ENCODE results near the gene KDM8. TPM values are rescaled to one million over a fixed set of nuclear protein-coding genes. Genes with fewer than 3 reads are reported as not detected.
A peak's percentile ranks its signal among the peaks of the same experiment; 100 is the strongest.

Gene KDM8
- total and polyA plus RNA-seq, 2 experiments from 2014 or later = 5.1 to 5.7 TPM

DNA sequence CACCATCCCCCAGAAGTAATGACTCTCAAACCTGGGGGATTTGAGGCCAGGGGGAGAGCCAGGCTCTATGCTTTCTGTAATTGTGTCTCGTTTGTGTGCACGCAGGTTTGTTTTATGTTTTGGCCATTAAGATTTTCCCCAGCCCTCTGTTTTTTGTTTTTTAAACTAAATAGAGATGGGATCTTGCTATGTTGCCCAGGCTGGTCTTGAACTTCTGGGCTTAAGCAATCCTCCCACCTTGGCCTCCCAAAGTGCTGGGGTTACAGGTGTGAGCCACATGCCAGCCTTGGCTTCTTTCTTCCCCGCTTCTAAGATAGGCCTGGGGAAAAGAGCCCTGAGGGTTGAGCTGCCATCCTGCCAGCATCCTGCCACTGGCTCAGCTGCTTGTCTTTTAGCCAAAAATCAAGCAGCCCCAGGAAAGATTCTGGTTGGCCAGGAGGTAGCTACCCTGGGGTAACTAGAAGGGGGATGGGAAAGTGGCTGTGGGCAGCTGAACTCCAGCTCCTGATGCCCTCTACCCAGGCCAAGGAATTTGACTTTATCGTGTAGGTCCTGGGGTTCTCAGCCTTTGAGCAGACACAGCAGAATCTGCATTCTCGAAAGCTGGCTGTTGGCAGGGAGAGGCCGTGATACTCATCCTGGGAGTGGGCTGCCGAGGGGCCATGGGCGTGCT is 18.4 kb downstream of the KDM8 start:
- TF ChIP-seq STAT1 (IDR thresholded peaks at IDR 0.05; ENCODE audit: unreplicated experiment) (no peak), ZNF114 (CRISPR knock-in tag; IDR thresholded peaks at IDR 0.05) (no peak), CREB1 (CRISPR knock-in tag; IDR thresholded peaks at IDR 0.05; ENCODE audit: low read depth) (no peak), NANOG (IDR thresholded peaks at IDR 0.05; ENCODE audit: borderline replicate concordance) (no peak)
- TF ChIP-seq, protein P1, sequence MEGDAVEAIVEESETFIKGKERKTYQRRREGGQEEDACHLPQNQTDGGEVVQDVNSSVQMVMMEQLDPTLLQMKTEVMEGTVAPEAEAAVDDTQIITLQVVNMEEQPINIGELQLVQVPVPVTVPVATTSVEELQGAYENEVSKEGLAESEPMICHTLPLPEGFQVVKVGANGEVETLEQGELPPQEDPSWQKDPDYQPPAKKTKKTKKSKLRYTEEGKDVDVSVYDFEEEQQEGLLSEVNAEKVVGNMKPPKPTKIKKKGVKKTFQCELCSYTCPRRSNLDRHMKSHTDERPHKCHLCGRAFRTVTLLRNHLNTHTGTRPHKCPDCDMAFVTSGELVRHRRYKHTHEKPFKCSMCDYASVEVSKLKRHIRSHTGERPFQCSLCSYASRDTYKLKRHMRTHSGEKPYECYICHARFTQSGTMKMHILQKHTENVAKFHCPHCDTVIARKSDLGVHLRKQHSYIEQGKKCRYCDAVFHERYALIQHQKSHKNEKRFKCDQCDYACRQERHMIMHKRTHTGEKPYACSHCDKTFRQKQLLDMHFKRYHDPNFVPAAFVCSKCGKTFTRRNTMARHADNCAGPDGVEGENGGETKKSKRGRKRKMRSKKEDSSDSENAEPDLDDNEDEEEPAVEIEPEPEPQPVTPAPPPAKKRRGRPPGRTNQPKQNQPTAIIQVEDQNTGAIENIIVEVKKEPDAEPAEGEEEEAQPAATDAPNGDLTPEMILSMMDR (conservative IDR thresholded peaks at IDR 0.05; ENCODE audit: low read depth in 2 of 2) = no peak
- TF ChIP-seq, protein P2, sequence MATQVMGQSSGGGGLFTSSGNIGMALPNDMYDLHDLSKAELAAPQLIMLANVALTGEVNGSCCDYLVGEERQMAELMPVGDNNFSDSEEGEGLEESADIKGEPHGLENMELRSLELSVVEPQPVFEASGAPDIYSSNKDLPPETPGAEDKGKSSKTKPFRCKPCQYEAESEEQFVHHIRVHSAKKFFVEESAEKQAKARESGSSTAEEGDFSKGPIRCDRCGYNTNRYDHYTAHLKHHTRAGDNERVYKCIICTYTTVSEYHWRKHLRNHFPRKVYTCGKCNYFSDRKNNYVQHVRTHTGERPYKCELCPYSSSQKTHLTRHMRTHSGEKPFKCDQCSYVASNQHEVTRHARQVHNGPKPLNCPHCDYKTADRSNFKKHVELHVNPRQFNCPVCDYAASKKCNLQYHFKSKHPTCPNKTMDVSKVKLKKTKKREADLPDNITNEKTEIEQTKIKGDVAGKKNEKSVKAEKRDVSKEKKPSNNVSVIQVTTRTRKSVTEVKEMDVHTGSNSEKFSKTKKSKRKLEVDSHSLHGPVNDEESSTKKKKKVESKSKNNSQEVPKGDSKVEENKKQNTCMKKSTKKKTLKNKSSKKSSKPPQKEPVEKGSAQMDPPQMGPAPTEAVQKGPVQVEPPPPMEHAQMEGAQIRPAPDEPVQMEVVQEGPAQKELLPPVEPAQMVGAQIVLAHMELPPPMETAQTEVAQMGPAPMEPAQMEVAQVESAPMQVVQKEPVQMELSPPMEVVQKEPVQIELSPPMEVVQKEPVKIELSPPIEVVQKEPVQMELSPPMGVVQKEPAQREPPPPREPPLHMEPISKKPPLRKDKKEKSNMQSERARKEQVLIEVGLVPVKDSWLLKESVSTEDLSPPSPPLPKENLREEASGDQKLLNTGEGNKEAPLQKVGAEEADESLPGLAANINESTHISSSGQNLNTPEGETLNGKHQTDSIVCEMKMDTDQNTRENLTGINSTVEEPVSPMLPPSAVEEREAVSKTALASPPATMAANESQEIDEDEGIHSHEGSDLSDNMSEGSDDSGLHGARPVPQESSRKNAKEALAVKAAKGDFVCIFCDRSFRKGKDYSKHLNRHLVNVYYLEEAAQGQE (IDR thresholded peaks at IDR 0.05; ENCODE audit: unreplicated experiment) = no peak
- Mint-ChIP-seq H3K27ac (no peak overlapping the region), H3K4me1 (peaks cover 4% of the 10 kb centered on the region), H3K27me3 (ENCODE audit: insufficient read depth, low read depth, poor library complexity) (peaks cover 3% of the 10 kb centered on the region), H3K4me3 (no peak overlapping the region), H3K9me3 (peaks cover 3% of the 10 kb centered on the region; the same call in 2 of the 3 replicates), H3K36me3 (ENCODE audit: low read depth) (peaks cover 8% of the 10 kb centered on the region)
- no peaks in the 10 kb centered on the region for H4K20me1 ChIP-seq (replicated peaks; ENCODE audit: insufficient read depth)
- no peak overlapping the region for H2AFZ ChIP-seq
- no peaks in the 10 kb centered on the region for H3K4me1 ChIP-seq (ENCODE audit: insufficient read depth)
- ATAC-seq (no peak), DNase-seq (ENCODE audit: low spot score) (no peak)
- no peaks in the 10 kb centered on the region for H3K36me3 ChIP-seq (ENCODE audit: insufficient read depth)
- no peaks in the 10 kb centered on the region for H3K9me2 ChIP-seq (ENCODE audit: insufficient read depth)
- H3F3A ChIP-seq (replicated peaks; ENCODE audit: low read depth) = no peaks in the 10 kb centered on the region
- H3K27me3 ChIP-seq (ENCODE audit: insufficient read depth) = no peaks in the 10 kb centered on the region
- no peak overlapping the region for H3K27ac ChIP-seq (ENCODE audit: low read depth)
- no peak overlapping the region for H3K4me2 ChIP-seq
- no peak overlapping the region for H3K4me3 ChIP-seq
- H3K79me2 ChIP-seq (replicated peaks; ENCODE audit: insufficient read depth) = no peaks in the 10 kb centered on the region

DNA sequence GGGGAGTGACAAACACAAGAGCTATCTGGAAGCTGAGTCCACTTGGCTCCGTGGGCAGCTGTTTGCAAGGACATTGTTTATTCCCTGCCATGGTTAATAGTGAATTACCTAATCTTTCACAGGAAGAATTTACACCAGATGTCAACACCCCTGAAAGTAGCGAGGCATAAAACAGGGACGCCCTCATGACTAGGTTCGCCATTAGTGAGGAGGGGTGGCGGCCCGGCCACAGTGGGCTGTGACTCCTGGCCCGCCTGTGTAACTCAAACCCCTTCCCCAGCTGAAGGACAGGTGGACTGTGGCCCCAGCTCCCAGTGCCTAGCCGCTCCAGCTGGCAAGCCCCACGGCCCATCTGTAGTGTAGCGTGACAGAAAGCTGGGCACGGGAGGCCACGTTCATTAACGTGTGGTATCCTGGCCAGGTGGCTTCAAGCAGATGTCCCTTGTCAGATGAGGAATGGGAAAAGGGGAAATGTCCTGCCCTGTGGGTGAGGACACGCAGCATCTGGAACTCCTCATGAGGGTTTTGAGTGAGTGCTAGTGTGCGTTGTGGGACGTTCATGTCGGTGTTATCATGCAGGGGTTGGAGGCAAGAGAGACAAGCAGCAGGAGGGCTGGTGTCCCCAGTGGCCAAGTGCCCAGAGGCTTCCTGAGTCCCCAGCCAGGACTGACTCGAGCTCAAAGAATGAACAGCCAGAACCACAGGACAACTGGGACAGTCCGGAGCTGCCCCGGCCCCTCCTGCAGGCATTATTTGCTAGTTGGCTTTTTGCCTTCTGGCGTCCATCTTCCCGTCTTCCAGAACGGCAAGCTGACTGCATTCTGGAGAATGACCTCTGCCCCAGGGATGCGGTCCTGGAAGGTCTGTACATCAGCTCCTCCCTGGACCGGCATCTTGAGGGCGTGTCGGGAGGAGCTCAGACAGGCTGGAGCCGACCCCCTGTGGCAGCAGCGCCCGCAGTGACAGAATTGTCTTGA is 19.2 kb downstream of the KDM8 start:
- no peaks in the 10 kb centered on the region for H3K4me1 ChIP-seq (ENCODE audit: insufficient read depth)
- Mint-ChIP-seq H3K4me3 (no peak overlapping the region), H3K27me3 (ENCODE audit: insufficient read depth, low read depth, poor library complexity) (peaks cover 3% of the 10 kb centered on the region), H3K36me3 (ENCODE audit: low read depth) (peaks cover 5% of the 10 kb centered on the region; the same call in 2 of the 3 replicates), H3K27ac (peak overlapping the region; percentile 72; the same call in 1 of the 2 replicates), H3K4me1 (peaks cover 4% of the 10 kb centered on the region; the same call in 2 of the 3 replicates), H3K9me3 (peaks cover 3% of the 10 kb centered on the region; the same call in 2 of the 3 replicates)
- no peak overlapping the region for H3K4me3 ChIP-seq
- H3K4me2 ChIP-seq = no peak overlapping the region
- no peaks in the 10 kb centered on the region for H4K20me1 ChIP-seq (replicated peaks; ENCODE audit: insufficient read depth)
- H3F3A ChIP-seq (replicated peaks; ENCODE audit: low read depth) = no peaks in the 10 kb centered on the region
- no peak overlapping the region for H3K27ac ChIP-seq (ENCODE audit: low read depth)
- no peak overlapping the region for H2AFZ ChIP-seq
- no peaks in the 10 kb centered on the region for H3K27me3 ChIP-seq (ENCODE audit: insufficient read depth)
- H3K79me2 ChIP-seq (replicated peaks; ENCODE audit: insufficient read depth) = no peaks in the 10 kb centered on the region
- DNase-seq (ENCODE audit: low spot score) (no peak), ATAC-seq (no peak)
- H3K9me2 ChIP-seq (ENCODE audit: insufficient read depth) = no peaks in the 10 kb centered on the region
- no peaks in the 10 kb centered on the region for H3K36me3 ChIP-seq (ENCODE audit: insufficient read depth)
- TF ChIP-seq, protein P3, sequence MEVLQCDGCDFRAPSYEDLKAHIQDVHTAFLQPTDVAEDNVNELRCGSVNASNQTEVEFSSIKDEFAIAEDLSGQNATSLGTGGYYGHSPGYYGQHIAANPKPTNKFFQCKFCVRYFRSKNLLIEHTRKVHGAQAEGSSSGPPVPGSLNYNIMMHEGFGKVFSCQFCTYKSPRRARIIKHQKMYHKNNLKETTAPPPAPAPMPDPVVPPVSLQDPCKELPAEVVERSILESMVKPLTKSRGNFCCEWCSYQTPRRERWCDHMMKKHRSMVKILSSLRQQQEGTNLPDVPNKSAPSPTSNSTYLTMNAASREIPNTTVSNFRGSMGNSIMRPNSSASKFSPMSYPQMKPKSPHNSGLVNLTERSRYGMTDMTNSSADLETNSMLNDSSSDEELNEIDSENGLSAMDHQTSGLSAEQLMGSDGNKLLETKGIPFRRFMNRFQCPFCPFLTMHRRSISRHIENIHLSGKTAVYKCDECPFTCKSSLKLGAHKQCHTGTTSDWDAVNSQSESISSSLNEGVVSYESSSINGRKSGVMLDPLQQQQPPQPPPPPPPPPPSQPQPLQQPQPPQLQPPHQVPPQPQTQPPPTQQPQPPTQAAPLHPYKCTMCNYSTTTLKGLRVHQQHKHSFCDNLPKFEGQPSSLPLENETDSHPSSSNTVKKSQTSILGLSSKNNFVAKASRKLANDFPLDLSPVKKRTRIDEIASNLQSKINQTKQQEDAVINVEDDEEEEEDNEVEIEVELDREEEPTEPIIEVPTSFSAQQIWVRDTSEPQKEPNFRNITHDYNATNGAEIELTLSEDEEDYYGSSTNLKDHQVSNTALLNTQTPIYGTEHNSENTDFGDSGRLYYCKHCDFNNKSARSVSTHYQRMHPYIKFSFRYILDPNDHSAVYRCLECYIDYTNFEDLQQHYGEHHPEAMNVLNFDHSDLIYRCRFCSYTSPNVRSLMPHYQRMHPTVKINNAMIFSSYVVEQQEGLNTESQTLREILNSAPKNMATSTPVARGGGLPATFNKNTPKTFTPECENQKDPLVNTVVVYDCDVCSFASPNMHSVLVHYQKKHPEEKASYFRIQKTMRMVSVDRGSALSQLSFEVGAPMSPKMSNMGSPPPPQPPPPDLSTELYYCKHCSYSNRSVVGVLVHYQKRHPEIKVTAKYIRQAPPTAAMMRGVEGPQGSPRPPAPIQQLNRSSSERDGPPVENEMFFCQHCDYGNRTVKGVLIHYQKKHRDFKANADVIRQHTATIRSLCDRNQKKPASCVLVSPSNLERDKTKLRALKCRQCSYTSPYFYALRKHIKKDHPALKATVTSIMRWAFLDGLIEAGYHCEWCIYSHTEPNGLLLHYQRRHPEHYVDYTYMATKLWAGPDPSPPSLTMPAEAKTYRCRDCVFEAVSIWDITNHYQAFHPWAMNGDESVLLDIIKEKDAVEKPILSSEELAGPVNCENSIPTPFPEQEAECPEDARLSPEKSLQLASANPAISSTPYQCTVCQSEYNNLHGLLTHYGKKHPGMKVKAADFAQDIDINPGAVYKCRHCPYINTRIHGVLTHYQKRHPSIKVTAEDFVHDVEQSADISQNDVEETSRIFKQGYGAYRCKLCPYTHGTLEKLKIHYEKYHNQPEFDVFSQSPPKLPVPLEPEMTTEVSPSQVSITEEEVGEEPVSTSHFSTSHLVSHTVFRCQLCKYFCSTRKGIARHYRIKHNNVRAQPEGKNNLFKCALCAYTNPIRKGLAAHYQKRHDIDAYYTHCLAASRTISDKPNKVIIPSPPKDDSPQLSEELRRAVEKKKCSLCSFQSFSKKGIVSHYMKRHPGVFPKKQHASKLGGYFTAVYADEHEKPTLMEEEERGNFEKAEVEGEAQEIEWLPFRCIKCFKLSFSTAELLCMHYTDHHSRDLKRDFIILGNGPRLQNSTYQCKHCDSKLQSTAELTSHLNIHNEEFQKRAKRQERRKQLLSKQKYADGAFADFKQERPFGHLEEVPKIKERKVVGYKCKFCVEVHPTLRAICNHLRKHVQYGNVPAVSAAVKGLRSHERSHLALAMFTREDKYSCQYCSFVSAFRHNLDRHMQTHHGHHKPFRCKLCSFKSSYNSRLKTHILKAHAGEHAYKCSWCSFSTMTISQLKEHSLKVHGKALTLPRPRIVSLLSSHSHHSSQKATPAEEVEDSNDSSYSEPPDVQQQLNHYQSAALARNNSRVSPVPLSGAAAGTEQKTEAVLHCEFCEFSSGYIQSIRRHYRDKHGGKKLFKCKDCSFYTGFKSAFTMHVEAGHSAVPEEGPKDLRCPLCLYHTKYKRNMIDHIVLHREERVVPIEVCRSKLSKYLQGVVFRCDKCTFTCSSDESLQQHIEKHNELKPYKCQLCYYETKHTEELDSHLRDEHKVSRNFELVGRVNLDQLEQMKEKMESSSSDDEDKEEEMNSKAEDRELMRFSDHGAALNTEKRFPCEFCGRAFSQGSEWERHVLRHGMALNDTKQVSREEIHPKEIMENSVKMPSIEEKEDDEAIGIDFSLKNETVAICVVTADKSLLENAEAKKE (CRISPR knock-in tag; IDR thresholded peaks at IDR 0.05) = no peak
